IMR-90 (cell line): ENCODE results near the gene EML1. TPM values are rescaled to one million over a fixed set of nuclear protein-coding genes. Genes with fewer than 3 reads are reported as not detected.

Experiments
- ATAC-seq: fragments of 200-7000 bp; cut with Tn5 transposase; 2 replicates; pipeline ENCODE4 v1.9.1; 2020; ENCODE audit warnings: low read depth, mild to moderate bottlenecking, moderate library complexity
- BruUV-seq: library from RNA; stranded (reverse); fragments of 400-500 nt; replicated peaks from 2 replicates; lab custom pipeline; 2021; lab: Mats Ljungman, UMichigan
- CTCF ChIA-PET: fragments of 300-600 bp; formaldehyde crosslinking; extraction: SDS; loops from one replicate; lab custom pipeline; 2021; ENCODE audit warnings: antibody characterized with exemption; lab: Yijun Ruan, JAX
- POLR2A ChIA-PET: fragments of 300-600 bp; sonication (Branson Sonifier 250); formaldehyde crosslinking; loops from one replicate; lab custom pipeline; 2022; ENCODE audit warnings: antibody characterized with exemption; ENCODE audit not compliant: unreplicated experiment; lab: Charles Lee
- DNase-seq: peaks from one replicate; pipeline ENCODE4 v3.0.0; 2013
- H2AFZ ChIP-seq: replicated peaks from 2 replicates; pipeline ENCODE3; 2013; ENCODE audit warnings: low read length, mild to moderate bottlenecking; ENCODE audit not compliant: poor library complexity
- H2AK5ac ChIP-seq: 2 replicates; pipeline ENCODE4 v1.6.1; 2013; ENCODE audit warnings: low read depth, low read length, inconsistent platforms
- H2AK9ac ChIP-seq: replicated peaks from 2 replicates; pipeline ENCODE3; 2013; ENCODE audit warnings: mild to moderate bottlenecking, low read depth, low read length, moderate library complexity; ENCODE audit not compliant: poor library complexity
- H2BK120ac ChIP-seq: 2 replicates; pipeline ENCODE4 v1.6.1; 2013; ENCODE audit warnings: low read depth, low read length, inconsistent platforms
- H2BK15ac ChIP-seq: 3 replicates; pipeline ENCODE4 v1.6.1; 2013; ENCODE audit warnings: low read depth, low read length, inconsistent platforms
- H2BK20ac ChIP-seq: 2 replicates; pipeline ENCODE4 v1.6.1; 2013; ENCODE audit warnings: low read depth, mild to moderate bottlenecking, inconsistent platforms, low read length, moderate library complexity
- H2BK5ac ChIP-seq: 2 replicates; pipeline ENCODE4 v1.6.1; 2013; ENCODE audit warnings: mild to moderate bottlenecking, low read depth, low read length, inconsistent platforms; ENCODE audit not compliant: poor library complexity, severe bottlenecking
- H3K14ac ChIP-seq: replicated peaks from 2 replicates; pipeline ENCODE4 v1.6.1; 2013; ENCODE audit warnings: low read depth, low read length, inconsistent platforms
- H3K18ac ChIP-seq: 2 replicates; pipeline ENCODE4 v1.6.1; 2013; ENCODE audit warnings: low read depth, low read length, control low read depth
- H3K23ac ChIP-seq: 2 replicates; pipeline ENCODE4 v1.6.1; 2013; ENCODE audit warnings: low read depth, low read length, inconsistent platforms
- H3K27ac ChIP-seq: 2 replicates; pipeline ENCODE4 v1.5.1; 2013; ENCODE audit warnings: mild to moderate bottlenecking, control low read depth, low read length; ENCODE audit not compliant: insufficient read depth
- H3K27me3 ChIP-seq: 2 replicates; pipeline ENCODE4 v1.6.1; 2013; ENCODE audit warnings: low read length; ENCODE audit not compliant: control insufficient read depth, insufficient read depth
- H3K36me3 ChIP-seq: 2 replicates; pipeline ENCODE4 v1.6.1; 2013; ENCODE audit warnings: low read length, mixed read lengths; ENCODE audit not compliant: control insufficient read depth, insufficient read depth
- H3K4ac ChIP-seq: 2 replicates; pipeline ENCODE4 v1.6.1; 2013; ENCODE audit warnings: low read depth, low read length, inconsistent platforms
- H3K4me1 ChIP-seq: 2 replicates; pipeline ENCODE4 v1.6.1; 2013; ENCODE audit warnings: low read length, mixed read lengths; ENCODE audit not compliant: control insufficient read depth, insufficient read depth
- H3K4me2 ChIP-seq: 2 replicates; pipeline ENCODE4 v1.6.1; 2013; ENCODE audit warnings: low read depth, mild to moderate bottlenecking, control low read depth, low read length, moderate library complexity
- H3K4me3 ChIP-seq: 2 replicates; pipeline ENCODE4 v1.5.1; 2013; ENCODE audit warnings: low read depth, mild to moderate bottlenecking, control low read depth, low read length, moderate library complexity; ENCODE audit not compliant: insufficient read depth
- H3K56ac ChIP-seq: 2 replicates; pipeline ENCODE4 v1.6.1; 2013; ENCODE audit warnings: low read length, inconsistent platforms; ENCODE audit not compliant: insufficient read depth; ENCODE audit errors: extremely low read depth
- H3K79me1 ChIP-seq, 2 experiments: 2 replicates each; pipeline ENCODE4 v1.6.1; 2013; ENCODE audit warnings: low read length in 2 of 2, inconsistent platforms in 1 of 2, low read depth in 1 of 2
- H3K9ac ChIP-seq: 2 replicates; pipeline ENCODE4 v1.6.1; 2013; ENCODE audit warnings: low read depth, low read length, control low read depth
- H3K9me1 ChIP-seq: 2 replicates; pipeline ENCODE4 v1.6.1; 2013; ENCODE audit warnings: low read length, inconsistent platforms; ENCODE audit not compliant: insufficient read depth
- H3K9me3 ChIP-seq: 2 replicates; pipeline ENCODE4 v1.6.1; 2013; ENCODE audit warnings: low read length; ENCODE audit not compliant: control insufficient read depth, insufficient read depth
- H4K20me1 ChIP-seq: 2 replicates; pipeline ENCODE4 v1.6.1; 2013; ENCODE audit warnings: low read length, inconsistent platforms; ENCODE audit not compliant: insufficient read depth
- H4K5ac ChIP-seq: 2 replicates; pipeline ENCODE4 v1.6.1; 2013; ENCODE audit warnings: mild to moderate bottlenecking, low read depth, low read length, control low read depth
- H4K8ac ChIP-seq, 2 experiments: 2 replicates each; pipeline ENCODE4 v1.6.1; 2013; ENCODE audit warnings: low read depth in 2 of 2, low read length in 2 of 2, control low read depth in 1 of 2, inconsistent platforms in 1 of 2
- H4K91ac ChIP-seq: 2 replicates; pipeline ENCODE4 v1.6.1; 2013; ENCODE audit warnings: low read depth, low read length, inconsistent platforms; ENCODE audit not compliant: insufficient read depth
- CEBPB ChIP-seq: IDR thresholded peaks from 2 replicates; pipeline ENCODE4 v1.6.1; 2012; ENCODE audit warnings: low read depth, low read length, improper control_type of control experiment
- FOS ChIP-seq: fragments of 150-350 bp; IDR thresholded peaks from 2 replicates; pipeline ENCODE4 v1.6.1; 2016; ENCODE audit warnings: low read depth, low read length
- RAD21 ChIP-seq: IDR thresholded peaks from 2 replicates; pipeline ENCODE4 v1.6.1; 2012; ENCODE audit warnings: low read length, improper control_type of control experiment
- SMC3 ChIP-seq: fragments of 150-350 bp; IDR thresholded peaks from 2 replicates; pipeline ENCODE4 v1.6.1; 2016; ENCODE audit warnings: low read depth, mild to moderate bottlenecking, antibody characterized with exemption, low read length, moderate library complexity
- WGBS, 2 experiments: methylation state at CpG; one replicate each; pipeline versions ENCODE4 v1.1.5 to v1.1.7; 2013; ENCODE audit warnings: missing lambda C conversion rate in 2 of 2; ENCODE audit not compliant: insufficient read length in 1 of 2; ENCODE audit errors: extremely low coverage in 2 of 2; 5-methylcytosine and 5-hydroxymethylcytosine counted together
- dilution Hi-C: fragments of 300-500 bp; cut with HindIII; formaldehyde crosslinking; loops from one replicate; pipeline ENCODE4 v1.14.3; 2018; ENCODE audit warnings: low sequenced_read_pairs; ENCODE audit not compliant: unreplicated experiment
- in situ Hi-C: fragments of 300-500 bp; cut with MboI; formaldehyde crosslinking; loops from 3 replicates; pipeline ENCODE4 v1.14.3; 2019; ENCODE audit warnings: low sequenced_read_pairs, inconsistent platforms, mixed read lengths
- intact Hi-C: fragments of 100-400 bp; cut with micrococcal nuclease; formaldehyde crosslinking; loops from 2 replicates; pipeline ENCODE4 v1.10.0; 2022
- polyA plus RNA-seq, 3 experiments: library from polyadenylated mRNA; depleted of rRNA; stranded (reverse); fragments of >200 nt; gene quantifications; 2 replicates each; pipeline ENCODE4 v1.2.3, GENCODE V29; 2012; ENCODE audit warnings: low replicate concordance in 1 of 3
- total RNA-seq: library from RNA; depleted of rRNA; stranded (reverse); fragments of >200 nt; gene quantifications from 2 replicates; pipeline ENCODE4 v1.2.3, GENCODE V29; 2012

EML1 gene
- total and polyA plus RNA-seq, 2 of the 4 experiments (the other 2 are of a cell fraction): 14.0 to 42.3 TPM

- Histone ChIP-seq H3K14ac (peak overlapping the region; percentile 66; the same call in 1 of the 2 replicates), H3K27me3 (no peaks in the 10 kb centered on the region), H3K4me3 (no peak overlapping the region), H2BK5ac (peak overlapping the region; percentile 98), H3K56ac (peak overlapping the region; percentile 71; the same call in 1 of the 2 replicates), H3K9me1 (peaks cover 5% of the 10 kb centered on the region), H2BK15ac (peak overlapping the region; percentile 89; the same call in 2 of the 3 replicates), H3K4ac (peak overlapping the region; percentile 74), H3K27ac (peak overlapping the region; percentile 86; the same call in 1 of the 2 replicates), H4K20me1 (peaks cover 4% of the 10 kb centered on the region; the same call in 1 of the 2 replicates), H3K23ac (peak overlapping the region; percentile 79), H3K4me2 (peak overlapping the region; percentile 79), H3K9me3 (no peaks in the 10 kb centered on the region), H2AK9ac (no peak overlapping the region), H4K5ac (peak overlapping the region; percentile 65), H2AK5ac (peak overlapping the region; percentile 94), H2BK20ac (peak overlapping the region; percentile 40), H3K9ac (peak overlapping the region; percentile 4; the same call in 1 of the 2 replicates), H3K36me3 (0 out of 2 replicates have a peak, but pooled peaks cover 2% of the 10 kb centered on the region), H2AFZ (no peak overlapping the region), H3K18ac (peak overlapping the region; percentile 90), H4K91ac (peak overlapping the region; percentile 90), H4K8ac (peak overlapping the region in 1 of 2 experiments; percentile 47; a peak in 2 of 4 replicates), H2BK120ac (peak overlapping the region; percentile 75), H3K79me1 (peaks cover 3 to 14% of the 10 kb centered on the region in 2 experiments; a peak in 3 of 4 replicates), H3K4me1 (peaks cover 15% of the 10 kb centered on the region)
- ATAC-seq: peak; percentile 88
- CTCF ChIA-PET: interaction anchor here (0.8 to 1.5 kb wide), 3 partner anchors 17 to 197 kb away, joined by 3 to 5 read pairs (median 3); no protein-coding TSS in a partner anchor
- BruUV-seq: no TSS peak
- DNase-seq: peak; percentile 88
- dilution Hi-C loops (no loop called here), intact Hi-C loops (loop anchor here (5.0 kb wide), 2 partner anchors 72 to 87 kb away; partner anchors contain the start of gene EML1), in situ Hi-C loops (loop anchor here (5.0 kb wide), 2 partner anchors 197 to 367 kb away; partner anchors contain the start of gene CYP46A1)
- no peak for TF ChIP-seq CEBPB
- peak; percentile 23; the same call in 1 of the 2 replicates for TF ChIP-seq RAD21
- peak; percentile 25; the same call in 1 of the 2 replicates for TF ChIP-seq SMC3
- peak; percentile 39; the same call in 1 of the 2 replicates for TF ChIP-seq FOS
- no CpG with 5 or more reads among the region's 5 CpGs for WGBS, 2 experiments
- POLR2A ChIA-PET: no interaction called here
Measured at GRCh38 chr14:99879401-99880295, 86.4 kb downstream of the EML1 start.
